Measurements from ENCODE around the gene MYO16.

Gene MYO16

DNA sequence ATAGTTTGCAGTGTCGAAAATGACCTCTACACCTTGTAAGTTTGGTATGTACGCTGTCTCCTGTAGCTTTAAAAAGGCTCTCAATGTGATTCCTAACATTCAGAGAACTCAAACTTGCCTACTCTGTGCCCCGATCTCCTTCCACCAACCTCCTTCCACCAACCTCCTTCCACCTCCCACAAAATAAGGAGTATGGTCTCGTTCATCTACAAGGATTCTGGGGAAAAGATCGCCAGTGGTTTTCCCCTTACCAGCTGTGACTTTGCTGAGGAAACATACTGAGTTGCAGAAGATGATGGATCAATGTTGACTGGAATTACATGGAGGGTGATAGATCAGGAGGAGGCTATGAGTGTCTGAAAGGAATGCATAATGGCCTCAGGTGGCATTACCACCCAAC is 16.0 kb downstream of the MYO16 start:
- H3K4me3 ChIP-seq (ENCODE audit: low read depth, low read length) = no peak overlapping the region
- no peaks in the 10 kb centered on the region for H3K27me3 ChIP-seq
- TF ChIP-seq, protein P1, sequence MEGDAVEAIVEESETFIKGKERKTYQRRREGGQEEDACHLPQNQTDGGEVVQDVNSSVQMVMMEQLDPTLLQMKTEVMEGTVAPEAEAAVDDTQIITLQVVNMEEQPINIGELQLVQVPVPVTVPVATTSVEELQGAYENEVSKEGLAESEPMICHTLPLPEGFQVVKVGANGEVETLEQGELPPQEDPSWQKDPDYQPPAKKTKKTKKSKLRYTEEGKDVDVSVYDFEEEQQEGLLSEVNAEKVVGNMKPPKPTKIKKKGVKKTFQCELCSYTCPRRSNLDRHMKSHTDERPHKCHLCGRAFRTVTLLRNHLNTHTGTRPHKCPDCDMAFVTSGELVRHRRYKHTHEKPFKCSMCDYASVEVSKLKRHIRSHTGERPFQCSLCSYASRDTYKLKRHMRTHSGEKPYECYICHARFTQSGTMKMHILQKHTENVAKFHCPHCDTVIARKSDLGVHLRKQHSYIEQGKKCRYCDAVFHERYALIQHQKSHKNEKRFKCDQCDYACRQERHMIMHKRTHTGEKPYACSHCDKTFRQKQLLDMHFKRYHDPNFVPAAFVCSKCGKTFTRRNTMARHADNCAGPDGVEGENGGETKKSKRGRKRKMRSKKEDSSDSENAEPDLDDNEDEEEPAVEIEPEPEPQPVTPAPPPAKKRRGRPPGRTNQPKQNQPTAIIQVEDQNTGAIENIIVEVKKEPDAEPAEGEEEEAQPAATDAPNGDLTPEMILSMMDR (IDR thresholded peaks at IDR 0.05; ENCODE audit: low read depth, low read length) = no peak
- DNase-seq = no peak
- no peaks in the 10 kb centered on the region; the same call in 1 of the 2 replicates for H3K9me3 ChIP-seq
- no peaks in the 10 kb centered on the region for H3K36me3 ChIP-seq
- no peaks in the 10 kb centered on the region for H3K4me1 ChIP-seq

DNA sequence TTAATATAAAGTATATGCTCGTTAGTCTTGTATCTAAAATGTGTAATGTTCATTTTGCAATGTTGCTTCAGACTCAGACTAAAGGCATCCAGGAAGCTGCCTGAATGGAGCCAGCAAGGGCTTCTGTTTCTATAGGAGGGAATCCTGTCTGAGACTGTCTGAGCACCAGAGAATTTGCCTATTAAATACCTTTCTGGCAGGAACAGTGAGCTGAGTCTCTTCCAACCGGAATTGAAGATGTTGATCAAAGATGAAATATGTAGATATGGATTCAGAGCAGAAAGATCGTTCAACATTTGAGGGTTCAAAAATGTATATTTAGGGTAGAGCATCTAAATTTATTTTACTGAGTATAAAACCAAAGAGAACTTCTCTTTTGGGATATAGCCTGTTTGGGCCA is 20.9 kb downstream of the MYO16 start:
- Histone ChIP-seq H3K9me3 (no peaks in the 10 kb centered on the region; the same call in 1 of the 2 replicates), H3K4me1 (no peaks in the 10 kb centered on the region)
- no peak for DNase-seq

DNA sequence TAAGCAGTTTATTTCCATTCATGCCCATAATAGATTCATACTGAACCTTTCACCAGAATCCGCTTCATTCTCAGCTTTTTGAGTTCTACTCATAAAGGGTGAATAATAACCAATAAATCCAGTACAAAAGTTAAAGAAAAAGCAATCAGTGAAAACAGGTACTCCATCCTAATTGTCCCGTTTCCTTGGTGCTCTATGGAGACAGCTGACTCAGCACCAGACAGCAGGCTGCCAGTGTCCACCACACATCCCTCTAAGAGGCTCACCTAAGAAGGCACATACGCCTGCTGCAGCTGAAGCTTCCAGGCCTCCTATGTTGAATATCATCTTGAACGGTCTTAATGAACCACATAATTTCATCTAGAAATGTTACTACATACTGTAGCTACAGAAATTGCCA is 27.3 kb downstream of the MYO16 start:
- Histone ChIP-seq H3K4me1 (no peaks in the 10 kb centered on the region), H3K36me3 (no peaks in the 10 kb centered on the region), H3K9me3 (no peaks in the 10 kb centered on the region), H3K4me3 (ENCODE audit: low read depth, low read length) (no peak overlapping the region), H3K27me3 (no peaks in the 10 kb centered on the region; the same call in none of the 2 replicates)
- DNase-seq = no peak
- TF ChIP-seq, protein P1 (IDR thresholded peaks at IDR 0.05; ENCODE audit: low read depth, low read length) = no peak

More for the DNA sequence above, 20.9 kb downstream of the MYO16 start:
- Histone ChIP-seq H3K27me3 (no peaks in the 10 kb centered on the region), H3K4me3 (ENCODE audit: low read depth, low read length) (no peak overlapping the region), H3K36me3 (no peaks in the 10 kb centered on the region)
- TF ChIP-seq, protein P1 (IDR thresholded peaks at IDR 0.05; ENCODE audit: low read depth, low read length) = no peak

DNA sequence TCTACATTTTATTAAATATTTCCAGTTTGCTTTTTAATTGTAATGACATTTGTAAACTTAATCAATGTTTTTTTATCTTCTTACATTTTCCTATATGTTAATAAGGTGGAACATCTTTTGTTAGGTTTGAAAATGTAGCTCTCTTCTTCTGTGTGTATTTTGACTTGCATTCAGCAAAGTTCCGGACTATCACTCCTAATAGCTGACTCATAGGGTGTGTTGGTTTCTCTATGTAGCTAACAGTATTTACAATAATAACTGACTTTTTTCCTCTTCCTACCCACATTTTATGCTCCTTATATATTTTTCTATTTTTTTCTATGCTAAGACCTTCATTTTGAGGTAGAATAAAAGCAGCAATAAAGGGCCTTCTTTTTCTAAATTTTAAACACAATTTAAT is 28.1 kb downstream of the MYO16 start:
- Histone ChIP-seq H3K9me3 (no peaks in the 10 kb centered on the region), H3K27me3 (no peaks in the 10 kb centered on the region; the same call in none of the 2 replicates), H3K4me1 (no peaks in the 10 kb centered on the region), H3K4me3 (ENCODE audit: low read depth, low read length) (no peak overlapping the region), H3K36me3 (no peaks in the 10 kb centered on the region)
- no peak for DNase-seq
- TF ChIP-seq, protein P1 (IDR thresholded peaks at IDR 0.05; ENCODE audit: low read depth, low read length) = no peak

DNA sequence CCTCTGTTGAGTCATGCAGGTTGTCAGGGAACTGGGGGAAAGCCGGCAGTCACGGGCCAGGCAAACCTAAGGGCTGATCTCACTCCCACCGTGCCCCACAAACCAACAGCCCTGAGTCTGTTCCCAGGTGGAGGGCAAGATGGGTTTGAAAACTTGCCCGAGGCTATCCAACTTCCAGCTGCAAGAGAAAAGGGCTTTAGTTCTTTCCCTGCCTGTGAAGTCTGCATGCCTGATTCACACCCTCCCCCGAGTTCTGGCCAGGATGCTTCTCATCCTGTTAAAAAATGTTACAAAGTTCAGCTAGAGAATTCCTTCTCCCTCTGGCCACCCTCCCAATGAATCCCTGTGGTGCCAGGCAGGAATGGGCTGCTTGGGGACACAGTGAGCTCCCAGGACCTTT is 33.1 kb downstream of the MYO16 start:
- no peaks in the 10 kb centered on the region for H3K9me3 ChIP-seq
- no peak overlapping the region for H3K4me3 ChIP-seq (ENCODE audit: low read depth, low read length)
- DNase-seq = no peak
- TF ChIP-seq, protein P1 (IDR thresholded peaks at IDR 0.05; ENCODE audit: low read depth, low read length) = no peak
- H3K36me3 ChIP-seq = no peaks in the 10 kb centered on the region
- H3K4me1 ChIP-seq = no peaks in the 10 kb centered on the region
- H3K27me3 ChIP-seq = no peaks in the 10 kb centered on the region; the same call in none of the 2 replicates

DNA sequence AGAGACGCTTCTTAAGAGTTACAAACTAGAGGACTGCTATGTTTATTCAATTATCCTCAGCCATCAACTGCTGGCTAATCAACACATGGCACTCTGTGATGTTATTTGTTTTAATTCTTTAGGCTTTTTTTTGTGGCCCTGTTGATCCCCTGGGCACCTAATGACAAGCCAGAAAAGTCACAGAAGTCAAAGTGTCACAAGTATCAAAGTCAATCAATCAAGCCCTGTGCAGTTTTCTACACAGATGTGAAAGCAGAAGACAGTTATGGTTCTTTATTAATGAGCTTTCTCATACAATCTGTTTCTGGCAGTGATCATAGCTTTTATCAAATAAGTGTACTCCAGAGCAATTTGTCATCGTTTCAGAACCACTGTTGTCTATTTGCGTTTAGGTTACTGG is 34.3 kb downstream of the MYO16 start:
- H3K9me3 ChIP-seq = no peaks in the 10 kb centered on the region; the same call in 1 of the 2 replicates
- no peaks in the 10 kb centered on the region; the same call in 1 of the 2 replicates for H3K27me3 ChIP-seq
- TF ChIP-seq, protein P1 (IDR thresholded peaks at IDR 0.05; ENCODE audit: low read depth, low read length) = no peak
- no peak for DNase-seq
- no peak overlapping the region for H3K4me3 ChIP-seq (ENCODE audit: low read depth, low read length)
- H3K4me1 ChIP-seq = no peaks in the 10 kb centered on the region
- H3K36me3 ChIP-seq = no peaks in the 10 kb centered on the region

Data from BE2C (cell line).